HG02884 (cell line): ENCODE measurements around the gene TAS2R16.

Experiments
- ATAC-seq: cut with Tn5 transposase; IDR thresholded peaks from one replicate; pipeline ENCODE4 v1.9.1; 2021; ENCODE audit warnings: mild to moderate bottlenecking, moderate library complexity; ENCODE audit not compliant: unreplicated experiment

The TAS2R16 gene, protein sequence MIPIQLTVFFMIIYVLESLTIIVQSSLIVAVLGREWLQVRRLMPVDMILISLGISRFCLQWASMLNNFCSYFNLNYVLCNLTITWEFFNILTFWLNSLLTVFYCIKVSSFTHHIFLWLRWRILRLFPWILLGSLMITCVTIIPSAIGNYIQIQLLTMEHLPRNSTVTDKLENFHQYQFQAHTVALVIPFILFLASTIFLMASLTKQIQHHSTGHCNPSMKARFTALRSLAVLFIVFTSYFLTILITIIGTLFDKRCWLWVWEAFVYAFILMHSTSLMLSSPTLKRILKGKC

DNA sequence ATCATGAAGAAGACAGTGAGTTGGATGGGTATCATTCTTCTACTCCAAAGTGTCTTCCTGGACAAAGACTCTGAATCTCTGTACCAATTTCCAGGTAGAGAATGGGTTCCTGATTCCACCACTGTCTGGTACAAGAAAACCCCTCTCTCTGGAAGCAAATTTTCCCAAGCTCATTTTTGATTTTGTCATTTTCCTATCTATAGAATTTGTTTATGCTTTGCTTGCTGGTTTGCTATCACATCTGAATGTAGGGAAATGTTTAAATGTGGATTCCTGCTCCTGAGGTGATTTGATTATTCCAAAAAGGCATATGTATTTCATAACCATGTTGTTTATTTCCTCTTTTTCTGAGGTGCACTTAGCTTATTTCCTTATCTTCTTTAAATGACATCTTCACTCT is at the start of gene TAS2R16:
Gene TAS2R16, minus strand, starts transcription at position 101 of the 400 bp plus-strand sequence. Its CDS starts 66 bp downstream, at position 35.
- ATAC-seq: no peak

DNA sequence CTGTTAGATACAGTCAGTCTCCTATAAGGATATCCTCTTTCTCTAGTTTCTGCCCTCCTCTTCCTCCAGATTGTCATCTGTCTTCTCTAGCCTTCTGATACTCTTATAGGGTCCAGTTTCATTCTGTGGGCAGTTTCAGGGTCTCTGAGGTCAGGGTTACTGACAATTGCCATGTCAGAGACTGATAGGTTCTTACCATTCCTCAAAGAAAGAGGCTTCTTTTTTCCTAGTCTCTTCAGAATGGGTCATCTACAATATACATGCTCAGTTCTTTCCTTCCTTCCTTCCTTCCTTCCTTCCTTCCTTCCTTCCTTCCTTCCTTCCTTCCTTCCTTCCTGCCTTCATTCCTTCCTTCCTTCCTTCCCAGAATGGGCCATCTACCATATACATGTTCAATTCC is 48.1 kb upstream of the TAS2R16 start:
- ATAC-seq: no peak

DNA sequence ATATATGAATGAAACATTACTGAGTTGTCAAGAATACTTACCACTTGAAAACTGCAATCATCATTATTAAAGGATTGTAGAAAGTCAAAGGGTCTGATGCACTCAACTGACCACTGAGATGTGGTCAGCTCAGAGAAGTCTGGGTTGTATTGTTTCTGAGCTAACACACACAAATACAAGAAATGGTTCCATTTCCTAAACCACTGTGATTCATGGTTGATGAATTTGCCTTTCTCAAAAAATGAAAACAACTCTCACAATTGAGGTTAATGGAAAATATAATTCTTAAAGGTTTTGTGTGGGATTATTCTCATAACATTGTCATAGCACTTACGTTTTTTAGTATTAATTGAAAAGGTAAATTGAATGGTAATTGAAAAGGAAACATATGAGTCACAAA is 45.6 kb upstream of the TAS2R16 start:
- no peak for ATAC-seq

DNA sequence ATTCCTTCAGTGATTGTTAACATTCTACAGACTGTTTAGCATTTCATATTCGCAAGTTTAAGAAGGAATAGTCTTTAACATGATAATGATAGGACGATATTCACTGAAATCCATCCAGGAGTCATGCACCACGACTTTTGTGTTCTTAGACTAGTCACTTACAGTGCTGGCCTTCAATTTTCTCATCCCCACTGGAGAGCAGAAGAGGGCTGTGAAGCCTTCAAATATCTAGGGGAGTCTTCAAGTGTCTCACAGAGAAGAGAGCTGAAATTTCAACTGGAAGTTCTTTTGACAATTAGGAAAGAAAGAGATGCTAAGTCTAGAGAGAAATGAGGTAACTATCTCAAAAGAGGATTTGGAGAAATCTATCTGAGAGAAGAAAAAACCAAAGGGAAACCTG is 43.8 kb upstream of the TAS2R16 start:
- no peak for ATAC-seq

DNA sequence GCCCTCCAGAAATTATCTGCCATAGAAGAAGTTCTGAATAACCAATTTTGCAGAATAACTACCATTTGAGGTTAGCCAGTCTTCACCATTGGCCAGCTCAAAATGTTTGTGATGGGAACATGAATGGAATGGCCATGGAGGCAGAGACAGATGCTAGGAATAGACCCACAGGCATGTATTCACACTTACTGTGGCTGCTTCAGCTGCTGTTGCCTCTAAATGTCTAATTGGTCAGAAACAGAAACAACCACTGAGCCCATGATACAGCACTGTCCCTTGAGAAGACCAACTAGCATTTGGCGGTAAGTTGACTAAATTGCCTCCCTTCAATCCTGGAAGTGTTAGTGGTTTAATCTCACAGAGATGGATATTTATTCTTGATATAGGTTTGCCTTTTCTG is 38.6 kb upstream of the TAS2R16 start:
- ATAC-seq: no peak

DNA sequence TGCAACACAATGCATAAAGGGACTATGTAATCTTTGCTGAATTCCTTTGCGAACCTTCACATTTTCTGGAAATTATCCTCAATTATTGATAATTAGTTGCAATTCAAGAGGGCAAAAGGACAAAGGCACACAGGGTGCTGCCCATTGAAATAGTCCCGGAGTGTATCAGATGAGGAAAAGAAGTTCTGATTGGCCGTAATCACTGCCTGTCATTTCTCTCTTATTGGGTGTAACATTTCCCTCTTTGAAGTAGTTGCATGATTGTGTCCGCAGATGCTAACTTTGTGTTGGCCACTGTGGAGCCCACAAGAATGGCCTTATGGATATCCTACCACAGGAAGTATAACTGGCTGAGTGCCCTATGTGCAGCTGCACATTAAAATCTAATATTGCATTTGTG is 35.1 kb upstream of the TAS2R16 start:
- no peak for ATAC-seq

DNA sequence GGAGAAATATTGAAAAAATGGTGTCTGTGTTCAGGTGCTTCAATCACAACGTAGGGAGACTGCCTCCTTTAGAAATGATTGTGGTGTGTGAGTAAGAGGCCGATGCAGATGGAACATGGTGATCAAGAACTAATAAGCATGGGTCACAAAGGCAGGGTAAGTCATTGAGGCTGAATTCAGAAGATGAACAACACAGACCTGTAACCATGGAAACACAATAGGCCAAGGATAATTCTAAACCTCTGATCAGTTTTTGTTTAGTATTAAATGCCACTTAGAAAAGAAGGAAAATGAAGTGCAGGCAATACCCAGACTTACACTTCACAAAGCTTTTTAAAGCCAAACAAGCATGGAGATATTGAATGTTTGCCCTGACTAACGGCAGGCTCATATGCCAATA is 32.8 kb upstream of the TAS2R16 start:
- ATAC-seq: no peak

DNA sequence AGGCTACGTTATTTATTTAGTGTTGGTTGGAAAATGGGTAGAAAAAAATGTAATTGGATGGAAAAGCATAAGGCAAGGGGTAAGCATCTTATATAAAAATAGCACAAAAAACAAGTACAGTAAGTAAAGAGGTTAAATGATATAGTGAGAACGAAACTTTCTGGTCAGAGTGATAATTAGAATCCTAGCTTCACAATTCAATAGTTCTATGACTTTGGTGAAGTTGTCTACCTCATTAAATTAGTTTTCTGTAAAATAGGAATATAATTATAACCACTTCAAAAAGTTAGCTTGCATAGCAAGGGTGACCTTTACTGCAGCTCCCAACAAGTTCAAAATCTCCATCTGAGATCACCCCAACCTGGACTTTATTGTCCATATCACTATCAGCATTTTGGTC is 30.8 kb upstream of the TAS2R16 start:
- ATAC-seq: no peak

DNA sequence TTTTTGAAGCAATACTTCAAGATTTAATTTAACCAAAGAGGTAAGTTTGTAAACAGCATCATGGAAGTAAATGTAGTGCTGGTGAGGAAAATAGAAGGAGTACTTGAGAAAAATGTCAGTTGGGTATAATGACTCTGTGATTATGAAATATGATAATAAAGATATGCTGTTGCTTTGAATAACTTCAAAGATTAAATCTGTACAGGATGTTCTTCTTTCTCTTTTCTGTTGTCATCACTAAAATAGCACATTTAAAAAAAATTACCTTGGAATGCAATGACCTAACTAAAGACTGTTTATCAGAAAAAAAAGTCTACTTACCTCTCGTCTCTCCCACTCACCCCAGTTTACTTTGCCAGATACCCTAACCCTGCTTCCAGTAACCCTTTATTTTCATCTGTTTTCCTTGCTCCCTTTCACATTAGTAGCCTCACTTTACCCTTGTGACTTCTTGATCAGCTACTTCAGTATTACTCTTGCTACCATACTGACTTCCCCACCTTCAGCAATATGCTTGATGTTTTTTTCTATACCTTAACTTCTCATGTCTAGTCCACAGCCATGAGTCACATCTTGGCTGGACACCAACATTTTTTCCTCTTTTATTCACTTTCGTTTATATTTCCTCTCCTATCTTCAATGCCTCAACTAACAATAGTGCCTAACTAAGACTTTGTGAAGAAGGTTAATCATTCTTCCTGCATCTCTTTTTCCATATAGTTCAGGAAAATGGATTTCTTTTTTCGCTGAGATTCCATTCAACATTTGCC is 29.7 kb upstream of the TAS2R16 start:
- ATAC-seq: no peak

DNA sequence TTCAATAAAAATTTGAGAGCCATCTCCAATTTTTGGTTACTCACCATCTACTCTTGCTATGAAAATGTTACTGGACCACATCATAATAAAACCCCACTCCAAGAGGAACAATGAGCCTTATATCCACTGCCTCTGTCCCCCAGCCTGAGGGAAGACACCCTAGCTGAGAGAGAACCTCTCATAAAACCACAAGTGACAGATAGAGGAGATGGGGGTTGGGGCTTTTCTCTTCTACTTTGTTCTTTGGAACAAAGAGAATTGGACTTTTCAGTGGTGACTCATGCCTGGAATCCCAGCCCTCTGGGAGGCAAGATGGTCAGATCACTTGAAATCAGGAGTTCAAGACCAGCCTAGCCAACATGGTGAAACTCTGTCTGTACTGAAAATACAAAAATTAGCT is 27.6 kb upstream of the TAS2R16 start:
- no peak for ATAC-seq

DNA sequence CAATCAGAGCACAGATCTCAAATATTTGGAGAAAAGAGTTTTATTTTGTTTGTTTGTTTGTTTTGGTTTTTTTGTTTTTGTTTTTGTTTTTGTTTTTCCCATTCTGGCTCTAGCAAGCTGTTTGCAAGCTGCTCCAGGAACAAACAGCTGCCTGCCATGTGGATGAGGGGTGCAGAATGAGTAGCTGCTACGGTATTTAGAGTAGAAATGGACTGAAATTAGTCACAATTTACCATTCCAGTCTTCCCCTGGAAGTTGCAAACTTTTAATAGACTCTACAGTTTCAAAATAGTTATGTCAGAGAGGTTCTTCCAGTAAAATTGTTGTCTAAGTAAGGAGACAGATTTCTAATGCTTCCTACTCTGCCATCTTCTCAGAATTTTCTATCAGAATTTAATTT is 27.1 kb upstream of the TAS2R16 start:
- no peak for ATAC-seq

DNA sequence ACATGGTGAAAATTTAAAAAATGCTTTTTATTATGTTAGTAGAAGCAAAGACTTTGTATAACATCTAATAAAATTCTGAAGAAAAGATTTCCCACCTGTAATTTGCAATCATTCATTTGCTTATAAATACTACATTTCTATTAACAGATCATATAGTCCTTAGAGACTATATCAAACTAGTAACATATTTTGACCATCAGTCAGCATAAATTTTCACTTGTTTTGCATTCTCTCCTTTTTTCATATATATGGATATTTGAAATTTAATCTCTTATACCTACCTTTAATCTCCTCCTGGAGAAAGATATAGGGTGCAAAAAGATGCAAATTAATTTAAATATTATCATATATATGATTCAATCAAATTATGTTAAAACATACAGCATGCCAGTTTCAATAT is 16.9 kb upstream of the TAS2R16 start:
- ATAC-seq: no peak

DNA sequence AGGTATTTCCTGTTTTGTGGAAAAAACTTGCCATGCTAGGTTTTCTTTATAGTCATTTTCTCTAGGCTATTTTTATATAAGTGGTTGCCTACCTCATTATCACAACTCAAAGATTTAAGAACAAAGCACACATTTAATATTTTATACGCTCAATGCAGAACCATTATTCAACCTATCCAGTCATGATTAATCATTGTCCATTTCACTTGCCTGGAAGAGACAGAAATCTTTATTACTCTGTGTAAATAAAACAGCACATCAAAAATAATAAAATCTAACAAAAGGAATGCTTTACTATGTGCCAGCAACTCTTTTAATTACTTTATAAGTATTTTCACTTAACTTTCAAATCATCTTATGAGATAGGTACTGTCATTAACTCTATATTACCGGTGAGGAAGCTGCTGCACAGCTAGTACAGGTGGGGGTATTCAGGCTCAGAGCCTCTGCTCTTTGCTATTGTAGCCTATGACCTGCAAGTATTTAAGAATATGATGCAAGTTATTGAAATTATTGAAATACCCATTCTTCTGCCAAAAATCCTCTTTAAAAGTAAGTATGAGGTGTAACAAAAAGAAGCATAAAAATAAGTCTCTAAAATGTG is 16.4 kb upstream of the TAS2R16 start:
- ATAC-seq: no peak

DNA sequence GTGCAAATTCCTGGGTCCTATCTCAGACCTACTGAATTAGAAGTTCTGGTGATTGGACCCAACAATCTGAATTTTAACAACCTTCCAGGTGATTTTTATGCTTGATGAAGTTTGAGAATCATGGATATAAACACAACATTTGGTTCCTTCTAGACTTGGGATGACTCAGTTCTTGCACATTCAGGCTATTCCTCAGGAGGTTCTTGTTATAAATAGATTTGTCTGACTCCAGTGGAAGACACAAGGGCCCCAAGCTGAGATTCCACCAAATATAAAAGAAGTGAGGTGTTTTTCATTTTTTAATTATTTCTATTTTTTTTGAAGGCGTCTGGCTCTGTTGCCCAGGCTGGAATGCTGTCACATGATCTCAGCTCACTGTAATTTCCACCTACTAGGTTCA is 9.4 kb upstream of the TAS2R16 start:
- no peak for ATAC-seq

DNA sequence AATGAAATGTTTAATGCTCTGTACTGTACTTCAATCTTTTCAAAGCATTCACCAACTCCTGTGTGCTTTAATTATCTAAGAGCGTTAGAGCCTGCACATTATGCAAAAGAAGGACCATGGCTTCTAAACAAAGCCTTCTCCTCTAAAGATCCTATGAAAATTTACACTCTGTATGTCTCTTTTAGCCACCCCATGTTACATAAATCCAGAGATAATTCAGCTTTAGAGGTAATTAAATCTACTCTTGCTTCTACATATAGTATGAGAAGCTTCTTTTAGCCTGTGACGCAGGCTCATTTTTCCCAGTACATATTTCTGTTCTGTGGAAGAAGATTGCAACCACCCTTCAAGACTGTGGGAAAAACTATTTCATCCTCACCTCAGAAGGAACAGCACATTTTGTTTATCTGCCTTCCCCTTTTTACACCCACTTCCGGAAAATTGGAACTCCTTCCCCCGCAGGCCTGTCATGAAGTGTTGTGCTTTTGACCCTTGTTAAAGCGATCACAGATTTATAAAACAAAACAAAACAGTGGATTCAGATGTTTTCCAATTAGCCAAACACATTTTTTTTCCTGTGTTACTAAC is 8.1 kb upstream of the TAS2R16 start:
- no peak for ATAC-seq

DNA sequence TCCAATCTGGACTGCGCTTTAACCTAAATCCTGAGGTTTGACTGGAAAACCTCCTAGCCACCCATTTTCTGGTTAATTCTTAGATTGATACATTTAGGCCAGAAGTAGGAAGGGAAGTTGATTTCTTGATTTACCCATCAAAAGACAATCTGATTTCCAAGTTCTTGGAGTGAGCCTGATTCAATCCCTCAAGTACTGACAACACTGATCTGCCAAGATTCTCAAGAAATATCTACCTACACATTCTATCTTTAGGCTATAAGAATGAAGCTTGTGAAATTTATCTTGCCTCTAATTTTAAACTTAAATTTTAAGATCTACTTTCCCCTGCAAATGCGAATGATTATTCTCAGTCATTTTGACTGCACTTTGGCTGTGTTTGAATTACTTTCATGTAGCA is 5.9 kb downstream of the TAS2R16 start:
- ATAC-seq: no peak

DNA sequence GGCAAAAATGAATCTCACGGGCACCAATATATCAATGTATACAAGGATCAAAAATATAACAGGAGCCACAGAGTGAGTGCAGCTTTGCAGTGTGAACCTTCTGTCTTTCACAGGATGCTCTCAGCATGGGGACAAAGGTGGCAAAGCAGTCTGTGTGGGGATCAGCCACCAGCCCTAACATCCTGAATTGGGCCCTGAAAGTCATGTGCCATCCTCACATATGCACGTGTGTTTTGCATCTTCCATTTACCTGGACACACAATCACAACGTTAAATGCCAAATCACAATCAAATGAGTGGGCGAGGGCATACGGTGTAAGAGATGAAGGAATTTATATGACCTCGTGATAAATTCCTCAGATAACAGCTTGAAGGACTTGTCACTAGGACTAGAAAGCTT is 6.5 kb downstream of the TAS2R16 start:
- no peak for ATAC-seq

DNA sequence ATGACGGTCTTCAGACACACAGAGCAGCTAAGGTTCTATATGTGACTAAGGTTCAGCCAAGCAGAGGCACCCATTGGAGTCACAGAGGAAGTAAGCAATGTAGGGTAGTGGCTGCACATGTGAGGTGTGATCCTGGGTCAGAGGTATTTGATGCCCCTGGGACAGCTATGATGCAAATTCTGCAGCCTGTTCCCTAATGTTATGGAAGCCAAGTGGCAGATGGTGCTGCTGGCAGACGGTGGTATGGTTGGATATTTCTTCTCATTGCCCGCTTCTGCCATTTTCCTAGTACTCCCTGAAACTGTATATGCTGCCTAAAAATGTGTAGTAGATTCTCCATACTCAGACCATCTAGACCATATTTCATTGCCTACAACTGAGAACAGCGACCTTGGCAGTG is 7.2 kb downstream of the TAS2R16 start:
- no peak for ATAC-seq

DNA sequence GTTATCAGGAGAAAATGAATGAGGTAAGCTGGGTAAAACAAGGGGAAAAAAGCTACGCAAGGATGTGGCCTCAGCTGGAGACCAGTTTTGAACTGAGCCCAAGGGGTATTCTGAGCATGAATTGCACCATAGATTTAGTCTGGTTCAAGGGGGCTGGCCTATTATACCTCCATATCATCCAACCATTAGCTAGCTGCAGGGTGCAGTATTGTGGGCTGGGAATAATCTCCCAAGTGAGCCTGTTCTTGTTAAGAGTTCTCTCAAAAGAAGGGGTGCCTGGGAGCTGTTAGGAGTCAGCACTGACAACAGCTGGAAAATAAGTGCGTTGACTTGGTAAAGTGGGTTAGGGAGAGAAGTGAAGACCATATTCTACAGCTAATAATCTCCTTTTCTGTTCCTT is 8.0 kb downstream of the TAS2R16 start:
- no peak for ATAC-seq

DNA sequence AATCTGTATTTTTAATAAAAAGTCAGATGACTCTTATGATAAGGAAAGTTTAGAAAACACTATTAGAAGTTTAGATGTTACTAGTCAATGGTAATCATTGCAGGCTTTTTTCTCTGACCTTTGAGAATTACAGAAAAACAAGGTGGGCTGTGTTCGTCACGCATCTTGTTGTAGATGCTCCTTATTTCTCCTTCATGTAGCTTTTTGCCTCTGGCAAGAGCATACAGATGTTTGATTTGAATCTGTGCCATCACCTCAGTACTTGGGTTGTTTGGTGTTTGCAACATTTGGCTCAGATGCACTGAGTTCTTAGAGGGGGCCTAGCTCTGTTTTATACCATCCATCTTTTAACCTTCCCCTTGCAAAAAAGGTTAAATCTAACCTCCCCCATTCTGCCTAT is 11.5 kb downstream of the TAS2R16 start:
- no peak for ATAC-seq

DNA sequence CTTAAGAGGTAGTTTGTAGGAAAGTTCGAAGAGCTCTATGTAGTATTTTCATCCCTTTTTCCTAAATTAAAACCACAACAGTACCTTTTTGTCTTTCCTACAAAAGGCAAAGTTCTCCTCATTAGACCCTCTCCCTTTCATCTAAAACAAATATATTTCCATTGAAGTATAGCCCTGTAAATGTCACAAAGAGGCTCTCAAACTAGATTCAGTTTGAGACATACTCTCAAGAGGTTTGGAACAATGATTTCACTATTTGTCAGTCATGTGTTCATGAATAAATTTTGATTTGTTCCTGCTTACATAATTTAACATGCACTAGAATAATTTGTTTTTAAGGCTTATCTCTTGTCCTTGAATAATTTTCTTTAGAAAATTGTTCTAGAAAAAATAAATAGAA is 12.2 kb downstream of the TAS2R16 start:
- ATAC-seq: no peak

DNA sequence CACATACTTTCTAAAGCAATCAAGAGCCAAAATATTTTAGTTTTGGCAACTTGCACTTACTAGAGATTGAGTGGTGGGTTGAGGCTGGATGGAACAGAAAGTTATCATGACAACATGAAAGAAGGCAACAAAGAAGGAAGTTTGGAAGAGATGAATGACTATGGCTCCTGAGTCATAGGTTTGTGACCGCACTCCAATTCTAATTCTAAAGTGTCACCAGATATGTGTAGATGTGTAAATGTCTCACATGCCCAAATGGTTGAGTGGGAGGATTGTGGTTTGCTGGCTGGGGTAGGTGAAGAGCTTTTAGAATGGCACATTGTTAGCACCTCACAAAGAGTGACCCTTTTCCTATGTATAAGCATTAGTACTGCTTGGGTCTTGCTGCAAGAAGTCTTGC is 20.2 kb downstream of the TAS2R16 start:
- ATAC-seq: no peak
